ENCODE data around the gene ATP11C. TPM values are rescaled to one million over a fixed set of nuclear protein-coding genes. Genes with fewer than 3 reads are reported as not detected.
A peak's percentile ranks its signal among the peaks of the same experiment; 100 is the strongest.

The ATP11C gene
- total and polyA plus RNA-seq, 10 of the 15 experiments (the other 5 are each of a cell fraction or from before 2014, with no cell fraction given) = 16.2 to 44.0 (median 24.8) TPM

- Histone ChIP-seq H3K4me1 (ENCODE audit: control insufficient read depth, insufficient read depth, low read length) (no peaks in the 10 kb centered on the region), H3K4me2 (ENCODE audit: control insufficient read depth, insufficient read depth) (peak overlapping the region; percentile 77), H4K20me1 (ENCODE audit: control insufficient read depth, insufficient read depth) (no peaks in the 10 kb centered on the region), H3K4me3 (peak overlapping the region; percentile 79), H3K79me2 (ENCODE audit: control insufficient read depth, insufficient read depth, low read length) (peaks cover 55% of the 10 kb centered on the region), H3K9me3 (replicated peaks; ENCODE audit: control insufficient read depth, insufficient read depth, low read length) (no peaks in the 10 kb centered on the region), H3K27me3 (replicated peaks in 1 of 2; ENCODE audit: control insufficient read depth in 2 of 2, insufficient read depth in 2 of 2, low read length in 1 of 2) (no peaks in the 10 kb centered on the region), H3K27ac (ENCODE audit: control insufficient read depth, insufficient read depth) (peak overlapping the region; percentile 50), H2AFZ (ENCODE audit: control insufficient read depth, low read depth, low read length) (no peak overlapping the region), H3K9ac (ENCODE audit: control insufficient read depth, insufficient read depth, low read length) (peak overlapping the region; percentile 45; the same call in 1 of the 2 replicates), H3K36me3 (ENCODE audit: control insufficient read depth in 2 of 2, insufficient read depth in 2 of 2, low read length in 1 of 2) (no peaks in the 10 kb centered on the region)
- FAIRE-seq (no peak), DNase-seq (ENCODE audit: low read depth, low spot score) (no peak), ATAC-seq (peak; percentile 37)
- in situ Hi-C loops (cut with MboI) (loop anchor here (10.0 kb wide), 1 partner anchor 376 kb away; no protein-coding TSS in a partner anchor), intact Hi-C loops (cut with micrococcal nuclease; ENCODE audit: unreplicated experiment) (loop anchor here (5.0 to 10.0 kb wide), 5 partner anchors 39 to 379 kb away; no protein-coding TSS in a partner anchor)
- SMC1A ChIA-PET (ENCODE audit: uncharacterized antibody, unreplicated experiment) = interaction anchor here (0.6 to 2.5 kb wide), 6 partner anchors 27 to 193 kb away, joined by 3 to 9 read pairs (median 4); no protein-coding TSS in a partner anchor
- no TSS peak for BruUV-seq (replicated peaks)
- TF ChIP-seq BCLAF1 (IDR thresholded peaks at IDR 0.05) (no peak), NR2C2 (IDR thresholded peaks at IDR 0.05; ENCODE audit: borderline replicate concordance, control insufficient read depth, insufficient read length, low read depth) (no peak), SIX5 (IDR thresholded peaks at IDR 0.05; ENCODE audit: low read depth, low read length, severe bottlenecking) (no peak), GATAD2B (conservative IDR thresholded peaks at IDR 0.05; ENCODE audit: low read depth) (no peak), POLR2A (IDR thresholded peaks at IDR 0.05; ENCODE audit: low read depth, low read length) (0 out of 2 replicates have a peak, but pooled peaks have one; percentile 20)
- TF ChIP-seq, protein P1, sequence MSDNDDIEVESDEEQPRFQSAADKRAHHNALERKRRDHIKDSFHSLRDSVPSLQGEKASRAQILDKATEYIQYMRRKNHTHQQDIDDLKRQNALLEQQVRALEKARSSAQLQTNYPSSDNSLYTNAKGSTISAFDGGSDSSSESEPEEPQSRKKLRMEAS (IDR thresholded peaks at IDR 0.05; ENCODE audit: low read depth, low read length) = peak; percentile 23; the same call in 1 of the 2 replicates
- RAD21 ChIA-PET (ENCODE audit: unreplicated experiment) = interaction anchor here (0.9 to 1.1 kb wide), 4 partner anchors 15 to 137 kb away, joined by 3 to 4 read pairs (median 3); no protein-coding TSS in a partner anchor
- CTCF ChIA-PET = interaction anchor here (0.6 kb wide), 2 partner anchors 210 to 521 kb away, joined by 3 to 4 read pairs; no protein-coding TSS in a partner anchor
- WGBS (ENCODE audit: insufficient coverage, insufficient replicate concordance, low lambda C conversion rate, missing lambda C conversion rate) = 35% methylated on average over 27 of the region's 27 CpGs
- POLR2A ChIA-PET = interaction anchor here (0.6 to 0.8 kb wide), 5 partner anchors 25 to 193 kb away, joined by 3 to 5 read pairs (median 4); no protein-coding TSS in a partner anchor
Observed at GRCh38 chrX:139930916-139931645, 1.8 kb downstream of the ATP11C start.
